ENCODE results near the gene SEL1L.

SEL1L gene

DNA sequence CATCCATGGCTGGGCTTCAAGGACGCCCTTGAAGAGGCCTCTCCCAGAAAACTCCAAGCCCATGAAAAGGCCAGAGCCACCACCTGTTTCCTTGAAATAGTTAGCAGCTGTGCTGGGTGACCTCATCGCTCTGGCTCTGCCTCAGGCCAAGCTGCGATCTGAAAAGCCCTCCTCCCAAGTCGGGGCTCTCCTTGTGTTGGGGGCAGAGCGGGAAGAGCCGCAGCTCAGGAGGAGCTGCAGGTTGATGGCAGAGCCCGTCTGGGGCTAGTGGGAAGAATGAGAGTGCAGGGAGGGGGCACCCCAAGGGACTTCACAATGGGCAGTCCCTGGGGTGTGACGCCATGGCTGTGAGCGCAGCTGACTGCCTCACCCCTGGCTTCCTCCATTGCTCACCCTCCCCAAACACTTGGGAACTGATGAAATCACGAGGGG is 83.5 kb downstream of the SEL1L start:
- Histone ChIP-seq H3K27me3 (ENCODE audit: control insufficient read depth in 1 of 2, insufficient read depth in 1 of 2, low read length in 2 of 2) (peaks cover 0 to 27% of the 10 kb centered on the region in 2 experiments), H3K9ac (ENCODE audit: low read length) (peak overlapping the region; percentile 12), H2AFZ (ENCODE audit: low read depth, low read length) (no peak overlapping the region), H4K91ac (ENCODE audit: low read length) (no peak overlapping the region), H3K4me2 (ENCODE audit: low read length, poor library complexity, severe bottlenecking) (no peak overlapping the region), H3K4me3 (ENCODE audit: insufficient read depth in 1 of 2, low read depth in 1 of 2, low read length in 2 of 2) (peak overlapping the region in 1 of 2 experiments; percentile 46), H2AK5ac (ENCODE audit: low read length, severe bottlenecking) (no peak overlapping the region), H2BK5ac (ENCODE audit: low read depth, low read length, poor library complexity, severe bottlenecking) (no peak overlapping the region), H3K14ac (ENCODE audit: low read length in 2 of 2) (no peak overlapping the region), H2BK12ac (ENCODE audit: low read length in 2 of 2) (no peak overlapping the region), H3K4ac (ENCODE audit: low read depth in 1 of 2, low read length in 2 of 2) (no peak overlapping the region), H4K8ac (ENCODE audit: low read length) (no peak overlapping the region), H2BK15ac (ENCODE audit: low read depth, poor library complexity, severe bottlenecking) (no peak overlapping the region), H3K27ac (ENCODE audit: low read length, poor library complexity, severe bottlenecking) (no peak overlapping the region), H3K9me3 (ENCODE audit: control insufficient read depth, low read length) (no peaks in the 10 kb centered on the region), H3K23ac (ENCODE audit: low read length in 2 of 2) (no peak overlapping the region), H3K36me3 (ENCODE audit: control insufficient read depth in 1 of 2, insufficient read depth in 2 of 2, low read depth in 1 of 2, low read length in 2 of 2) (no peaks in the 10 kb centered on the region), H3K79me1 (replicated peaks; ENCODE audit: low read length, poor library complexity, severe bottlenecking) (no peaks in the 10 kb centered on the region), H3K4me1 (ENCODE audit: control insufficient read depth, insufficient read depth, low read depth, low read length) (peaks cover 13% of the 10 kb centered on the region), H3K18ac (ENCODE audit: low read depth in 1 of 2, low read length in 2 of 2) (no peak overlapping the region), H2BK120ac (ENCODE audit: low read depth, low read length) (no peak overlapping the region)
- 47% methylated on average over 10 of the region's 10 CpGs for WGBS
- DNase-seq, result no peak

DNA sequence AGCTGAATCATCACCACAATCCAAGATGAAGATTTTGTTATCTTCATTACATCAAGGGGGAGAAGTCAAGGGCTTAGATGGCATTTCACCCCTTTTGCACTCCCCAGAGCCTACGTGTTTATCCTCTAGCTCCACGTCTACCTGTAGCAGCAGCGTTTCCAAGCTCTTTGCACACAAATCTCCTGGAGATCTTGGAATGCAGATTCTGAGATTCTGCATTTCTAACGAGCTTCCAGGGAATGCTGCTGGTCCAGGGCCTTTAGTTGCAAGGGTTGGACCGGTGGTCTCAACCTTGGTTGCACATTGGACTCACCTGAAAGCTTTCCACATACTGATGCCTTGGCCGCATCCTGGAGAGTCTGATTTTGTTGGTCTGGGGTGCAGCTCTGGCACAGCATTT is 84.1 kb downstream of the SEL1L start:
- H3K4me2 ChIP-seq (ENCODE audit: low read length, poor library complexity, severe bottlenecking), result no peak overlapping the region

DNA sequence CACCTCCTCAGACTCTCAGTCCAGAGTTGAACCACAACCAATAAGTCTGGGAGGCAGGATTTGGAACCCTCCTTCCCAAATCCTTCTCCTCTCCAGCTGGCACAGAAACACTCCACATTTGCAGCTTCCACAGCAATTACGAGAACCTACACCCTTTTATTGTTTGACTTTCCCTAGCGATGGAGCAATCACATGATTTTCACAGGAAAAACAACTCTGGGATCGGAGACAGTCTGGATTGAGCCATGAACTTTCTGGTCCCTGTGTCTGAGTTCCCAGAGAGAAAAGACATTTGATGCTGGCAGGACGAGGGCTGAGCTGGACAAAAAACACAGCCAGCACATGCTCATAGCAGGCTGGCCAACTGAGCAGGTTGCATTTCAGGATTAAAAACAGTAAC is 84.5 kb downstream of the SEL1L start:
- Histone ChIP-seq H3K4ac (ENCODE audit: low read depth in 1 of 2, low read length in 2 of 2) (no peak overlapping the region), H3K4me3 (ENCODE audit: insufficient read depth in 1 of 2, low read depth in 1 of 2, low read length in 2 of 2) (peak overlapping the region in 1 of 2 experiments; percentile 46), H3K4me1 (ENCODE audit: control insufficient read depth, insufficient read depth, low read depth, low read length) (peaks cover 13% of the 10 kb centered on the region), H2AFZ (ENCODE audit: low read depth, low read length) (no peak overlapping the region), H4K91ac (ENCODE audit: low read length) (no peak overlapping the region), H3K27me3 (ENCODE audit: control insufficient read depth in 1 of 2, insufficient read depth in 1 of 2, low read length in 2 of 2) (peaks cover 3 to 22% of the 10 kb centered on the region in 2 experiments), H3K79me1 (replicated peaks; ENCODE audit: low read length, poor library complexity, severe bottlenecking) (no peaks in the 10 kb centered on the region), H2AK5ac (ENCODE audit: low read length, severe bottlenecking) (no peak overlapping the region), H3K36me3 (ENCODE audit: control insufficient read depth in 1 of 2, insufficient read depth in 2 of 2, low read depth in 1 of 2, low read length in 2 of 2) (no peaks in the 10 kb centered on the region), H3K27ac (ENCODE audit: low read length, poor library complexity, severe bottlenecking) (no peak overlapping the region), H4K8ac (ENCODE audit: low read length) (no peak overlapping the region), H3K9me3 (ENCODE audit: control insufficient read depth, low read length) (no peaks in the 10 kb centered on the region), H2BK15ac (ENCODE audit: low read depth, poor library complexity, severe bottlenecking) (no peak overlapping the region), H2BK12ac (ENCODE audit: low read length in 2 of 2) (no peak overlapping the region), H3K23ac (ENCODE audit: low read length in 2 of 2) (no peak overlapping the region), H3K4me2 (ENCODE audit: low read length, poor library complexity, severe bottlenecking) (no peak overlapping the region), H2BK120ac (ENCODE audit: low read depth, low read length) (no peak overlapping the region), H2BK5ac (ENCODE audit: low read depth, low read length, poor library complexity, severe bottlenecking) (no peak overlapping the region), H3K14ac (ENCODE audit: low read length in 2 of 2) (no peak overlapping the region), H3K9ac (ENCODE audit: low read length) (peak overlapping the region; percentile 30), H3K18ac (ENCODE audit: low read depth in 1 of 2, low read length in 2 of 2) (no peak overlapping the region)
- 59% methylated on average over 4 of the region's 4 CpGs for WGBS
- no peak for DNase-seq

More for the DNA sequence above, 84.1 kb downstream of the SEL1L start:
- Histone ChIP-seq H3K4me1 (ENCODE audit: control insufficient read depth, insufficient read depth, low read depth, low read length) (peaks cover 13% of the 10 kb centered on the region), H2BK5ac (ENCODE audit: low read depth, low read length, poor library complexity, severe bottlenecking) (no peak overlapping the region), H2BK120ac (ENCODE audit: low read depth, low read length) (no peak overlapping the region), H4K8ac (ENCODE audit: low read length) (no peak overlapping the region), H3K27ac (ENCODE audit: low read length, poor library complexity, severe bottlenecking) (no peak overlapping the region), H3K36me3 (ENCODE audit: control insufficient read depth in 1 of 2, insufficient read depth in 2 of 2, low read depth in 1 of 2, low read length in 2 of 2) (no peaks in the 10 kb centered on the region), H3K4me3 (ENCODE audit: insufficient read depth in 1 of 2, low read depth in 1 of 2, low read length in 2 of 2) (peak overlapping the region in 1 of 2 experiments; percentile 46), H2BK12ac (ENCODE audit: low read length in 2 of 2) (no peak overlapping the region), H3K18ac (ENCODE audit: low read depth in 1 of 2, low read length in 2 of 2) (no peak overlapping the region), H2AFZ (ENCODE audit: low read depth, low read length) (no peak overlapping the region), H3K9ac (ENCODE audit: low read length) (peak overlapping the region; percentile 30), H3K79me1 (replicated peaks; ENCODE audit: low read length, poor library complexity, severe bottlenecking) (no peaks in the 10 kb centered on the region), H3K23ac (ENCODE audit: low read length in 2 of 2) (no peak overlapping the region), H2BK15ac (ENCODE audit: low read depth, poor library complexity, severe bottlenecking) (no peak overlapping the region), H3K9me3 (ENCODE audit: control insufficient read depth, low read length) (no peaks in the 10 kb centered on the region), H2AK5ac (ENCODE audit: low read length, severe bottlenecking) (no peak overlapping the region), H3K4ac (ENCODE audit: low read depth in 1 of 2, low read length in 2 of 2) (peak overlapping the region in 1 of 2 experiments; percentile 0), H4K91ac (ENCODE audit: low read length) (no peak overlapping the region), H3K27me3 (ENCODE audit: control insufficient read depth in 1 of 2, insufficient read depth in 1 of 2, low read length in 2 of 2) (peaks cover 0 to 23% of the 10 kb centered on the region in 2 experiments), H3K14ac (ENCODE audit: low read length in 2 of 2) (no peak overlapping the region)
- no peak for DNase-seq
- 73% methylated on average over 6 of the region's 6 CpGs for WGBS

DNA sequence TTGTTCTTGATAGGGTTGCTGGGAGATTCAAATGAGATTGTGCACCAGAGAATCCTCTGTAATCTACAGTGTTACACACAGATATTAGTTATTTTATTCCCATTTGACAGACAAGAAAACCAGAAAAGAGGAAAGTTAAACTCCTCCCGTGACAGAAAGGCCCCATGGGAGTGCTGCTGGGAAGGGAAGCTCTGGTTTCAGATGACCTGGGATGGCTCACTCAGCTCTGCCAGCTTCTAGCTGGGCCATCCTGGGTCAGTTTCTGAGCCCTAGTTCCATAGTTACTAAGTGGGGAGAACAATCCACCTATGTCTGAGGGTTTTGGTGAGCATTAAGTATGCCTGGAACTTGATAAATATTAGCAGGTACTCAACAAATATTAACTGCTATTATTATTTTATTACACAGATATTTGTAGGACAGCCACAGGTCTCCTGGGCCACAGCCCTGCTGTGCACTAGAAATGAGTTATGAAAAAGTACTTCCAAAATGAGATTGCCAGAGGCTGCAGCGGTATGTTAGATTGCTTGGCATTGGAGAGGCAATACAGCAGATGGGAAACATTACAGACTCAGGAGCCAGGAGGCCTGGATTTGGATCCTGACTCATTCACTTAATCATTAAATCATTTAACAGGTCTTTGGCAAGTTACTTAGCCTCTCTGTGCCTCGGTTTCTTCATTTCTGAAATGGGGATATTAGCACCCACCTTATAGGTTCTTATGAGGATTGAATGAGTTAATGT is 86.5 kb downstream of the SEL1L start:
- H3K4me1 ChIP-seq (ENCODE audit: control insufficient read depth, insufficient read depth, low read depth, low read length), result peaks cover 11% of the 10 kb centered on the region
- no peak overlapping the region for H3K4me2 ChIP-seq (ENCODE audit: low read length, poor library complexity, severe bottlenecking)
- H3K4me3 ChIP-seq (ENCODE audit: insufficient read depth in 1 of 2, low read depth in 1 of 2, low read length in 2 of 2), result no peak overlapping the region
- peaks cover 16 to 18% of the 10 kb centered on the region in 2 experiments for H3K27me3 ChIP-seq (ENCODE audit: control insufficient read depth in 1 of 2, insufficient read depth in 1 of 2, low read length in 2 of 2)
- H3K9ac ChIP-seq (ENCODE audit: low read length), result peak overlapping the region; percentile 22
- no peak overlapping the region for H2AFZ ChIP-seq (ENCODE audit: low read depth, low read length)
- no peak overlapping the region for H2AK5ac ChIP-seq (ENCODE audit: low read length, severe bottlenecking)
- no peak overlapping the region for H3K23ac ChIP-seq (ENCODE audit: low read length in 2 of 2)
- WGBS, result 68% methylated on average over 3 of the region's 3 CpGs
- no peak overlapping the region for H3K18ac ChIP-seq (ENCODE audit: low read depth in 1 of 2, low read length in 2 of 2)
- no peak overlapping the region for H2BK15ac ChIP-seq (ENCODE audit: low read depth, poor library complexity, severe bottlenecking)
- H4K91ac ChIP-seq (ENCODE audit: low read length), result no peak overlapping the region
- H3K14ac ChIP-seq (ENCODE audit: low read length in 2 of 2), result no peak overlapping the region
- no peak overlapping the region for H2BK120ac ChIP-seq (ENCODE audit: low read depth, low read length)
- no peaks in the 10 kb centered on the region for H3K36me3 ChIP-seq (ENCODE audit: control insufficient read depth in 1 of 2, insufficient read depth in 2 of 2, low read depth in 1 of 2, low read length in 2 of 2)
- H3K79me1 ChIP-seq (replicated peaks; ENCODE audit: low read length, poor library complexity, severe bottlenecking), result no peaks in the 10 kb centered on the region
- DNase-seq, result no peak
- no peak overlapping the region for H3K27ac ChIP-seq (ENCODE audit: low read length, poor library complexity, severe bottlenecking)
- H3K4ac ChIP-seq (ENCODE audit: low read depth in 1 of 2, low read length in 2 of 2), result no peak overlapping the region
- H2BK12ac ChIP-seq (ENCODE audit: low read length in 2 of 2), result no peak overlapping the region
- H4K8ac ChIP-seq (ENCODE audit: low read length), result no peak overlapping the region
- no peak overlapping the region for H2BK5ac ChIP-seq (ENCODE audit: low read depth, low read length, poor library complexity, severe bottlenecking)
- no peaks in the 10 kb centered on the region for H3K9me3 ChIP-seq (ENCODE audit: control insufficient read depth, low read length)
